Osteoblast (primary cell): ENCODE results near the gene VPREB3. TPM values are rescaled to one million over a fixed set of nuclear protein-coding genes. Genes with fewer than 3 reads are reported as not detected.

Experiments
- DNase-seq: peaks from one replicate; pipeline ENCODE4 v3.0.0; 2011; ENCODE audit warnings: low spot score, mixed read lengths; ENCODE audit not compliant: insufficient read length; ENCODE audit errors: missing footprints
- H2AFZ ChIP-seq: 2 replicates; pipeline ENCODE4 v1.6.0; 2011; ENCODE audit warnings: mild to moderate bottlenecking, low read length
- H3K27ac ChIP-seq: 2 replicates; pipeline ENCODE4 v1.5.1; 2011; ENCODE audit warnings: mild to moderate bottlenecking, low read depth, low read length, moderate library complexity
- H3K27me3 ChIP-seq: 2 replicates; pipeline ENCODE4 v1.6.0; 2012; ENCODE audit warnings: mild to moderate bottlenecking, control low read depth, inconsistent platforms, low read length, moderate library complexity; ENCODE audit not compliant: insufficient read depth
- H3K36me3 ChIP-seq: 2 replicates; pipeline ENCODE4 v1.5.1; 2011; ENCODE audit warnings: mild to moderate bottlenecking, low read length, control low read depth, moderate library complexity; ENCODE audit not compliant: insufficient read depth
- H3K4me1 ChIP-seq: 2 replicates; pipeline ENCODE4 v1.5.1; 2011; ENCODE audit warnings: mild to moderate bottlenecking, low read length, control low read depth, moderate library complexity; ENCODE audit not compliant: insufficient read depth
- H3K4me2 ChIP-seq: 2 replicates; pipeline ENCODE4 v1.6.0; 2011; ENCODE audit warnings: mild to moderate bottlenecking, low read length; ENCODE audit not compliant: insufficient read depth
- H3K4me3 ChIP-seq: fragments of 200-600 bp; sonication (generic); 3 replicates; pipeline ENCODE4 v1.5.1; 2012; ENCODE audit warnings: mild to moderate bottlenecking, low read length, inconsistent platforms; ENCODE audit not compliant: insufficient read depth
- H3K79me2 ChIP-seq: 2 replicates; pipeline ENCODE4 v1.6.0; 2012; ENCODE audit warnings: mild to moderate bottlenecking, low read length, control low read depth, inconsistent platforms; ENCODE audit not compliant: insufficient read depth
- H3K9me3 ChIP-seq: 2 replicates; pipeline ENCODE4 v1.5.1; 2011; ENCODE audit warnings: low read depth, low read length, control low read depth
- H4K20me1 ChIP-seq: 2 replicates; pipeline ENCODE4 v1.6.0; 2012; ENCODE audit warnings: mild to moderate bottlenecking, low read length, control low read depth; ENCODE audit not compliant: insufficient read depth
- total RNA-seq: library from RNA; depleted of rRNA; stranded (reverse); fragments of >200 nt; gene quantifications from 2 replicates; pipeline ENCODE4 v1.2.3, GENCODE V29; 2012
- TF ChIP-seq, protein P1 (sequence below): IDR thresholded peaks from 2 replicates; pipeline ENCODE4 v1.5.1; 2011; ENCODE audit warnings: mild to moderate bottlenecking, low read depth, low read length, moderate library complexity; ENCODE audit errors: extremely low read depth

VPREB3 gene
- total RNA-seq, 1 donor, result not detected

DNA sequence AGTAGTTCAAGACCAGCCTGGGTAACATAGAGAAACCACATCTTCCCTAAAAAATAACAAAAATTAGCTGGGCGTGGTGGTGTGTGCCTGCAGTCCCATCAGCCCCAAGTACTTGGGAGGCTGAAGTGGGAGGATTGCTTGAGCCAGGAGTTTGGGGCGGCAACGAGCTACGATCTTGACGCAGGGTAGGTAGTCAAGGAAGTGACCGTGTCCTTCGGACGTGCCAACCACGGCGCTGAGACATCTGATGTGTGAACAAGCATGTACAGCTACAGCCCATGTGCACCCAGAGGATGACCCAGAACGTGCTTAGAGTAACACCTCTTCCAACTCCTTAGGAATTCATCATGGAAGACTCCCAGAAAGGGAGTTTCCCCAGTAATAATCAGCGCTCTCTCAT, 42.0 kb downstream of the VPREB3 start:
- H2AFZ ChIP-seq, result no peak overlapping the region
- no peak overlapping the region for H3K4me3 ChIP-seq
- H3K36me3 ChIP-seq, result peaks cover 33% of the 10 kb centered on the region
- H4K20me1 ChIP-seq, result no peaks in the 10 kb centered on the region
- H3K4me2 ChIP-seq, result no peak overlapping the region
- no peak for DNase-seq
- H3K27me3 ChIP-seq, result no peaks in the 10 kb centered on the region
- H3K79me2 ChIP-seq, result peaks cover 13% of the 10 kb centered on the region
- H3K27ac ChIP-seq, result no peak overlapping the region
- H3K9me3 ChIP-seq, result no peaks in the 10 kb centered on the region
- H3K4me1 ChIP-seq, result no peaks in the 10 kb centered on the region
- TF ChIP-seq, protein P1, sequence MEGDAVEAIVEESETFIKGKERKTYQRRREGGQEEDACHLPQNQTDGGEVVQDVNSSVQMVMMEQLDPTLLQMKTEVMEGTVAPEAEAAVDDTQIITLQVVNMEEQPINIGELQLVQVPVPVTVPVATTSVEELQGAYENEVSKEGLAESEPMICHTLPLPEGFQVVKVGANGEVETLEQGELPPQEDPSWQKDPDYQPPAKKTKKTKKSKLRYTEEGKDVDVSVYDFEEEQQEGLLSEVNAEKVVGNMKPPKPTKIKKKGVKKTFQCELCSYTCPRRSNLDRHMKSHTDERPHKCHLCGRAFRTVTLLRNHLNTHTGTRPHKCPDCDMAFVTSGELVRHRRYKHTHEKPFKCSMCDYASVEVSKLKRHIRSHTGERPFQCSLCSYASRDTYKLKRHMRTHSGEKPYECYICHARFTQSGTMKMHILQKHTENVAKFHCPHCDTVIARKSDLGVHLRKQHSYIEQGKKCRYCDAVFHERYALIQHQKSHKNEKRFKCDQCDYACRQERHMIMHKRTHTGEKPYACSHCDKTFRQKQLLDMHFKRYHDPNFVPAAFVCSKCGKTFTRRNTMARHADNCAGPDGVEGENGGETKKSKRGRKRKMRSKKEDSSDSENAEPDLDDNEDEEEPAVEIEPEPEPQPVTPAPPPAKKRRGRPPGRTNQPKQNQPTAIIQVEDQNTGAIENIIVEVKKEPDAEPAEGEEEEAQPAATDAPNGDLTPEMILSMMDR, result no peak

DNA sequence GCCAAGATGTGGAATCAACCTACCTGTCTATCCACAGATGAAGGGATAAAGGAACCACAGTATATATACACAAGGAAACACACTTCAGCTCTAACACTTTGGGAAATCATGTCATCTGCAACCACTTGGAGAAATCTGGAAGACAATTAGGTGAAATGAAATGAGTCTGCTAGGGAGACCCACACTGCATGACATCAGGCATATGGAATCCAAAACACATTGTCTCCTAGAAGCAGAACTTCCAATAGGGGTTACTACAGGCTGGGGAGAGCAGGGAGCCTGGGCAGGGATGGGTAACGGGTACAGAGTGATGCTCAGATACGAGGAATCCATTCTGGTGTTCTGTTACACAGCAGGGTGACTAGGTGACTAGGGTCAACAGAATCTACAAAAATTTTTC, 45.1 kb downstream of the VPREB3 start:
- Histone ChIP-seq H3K9me3 (no peaks in the 10 kb centered on the region), H3K4me1 (no peaks in the 10 kb centered on the region), H2AFZ (no peak overlapping the region), H3K36me3 (peaks cover 51% of the 10 kb centered on the region), H3K4me2 (no peak overlapping the region), H3K27ac (no peak overlapping the region), H4K20me1 (no peaks in the 10 kb centered on the region), H3K27me3 (no peaks in the 10 kb centered on the region), H3K79me2 (peaks cover 7% of the 10 kb centered on the region), H3K4me3 (no peak overlapping the region)
- no peak for DNase-seq
- TF ChIP-seq, protein P1, result no peak

DNA sequence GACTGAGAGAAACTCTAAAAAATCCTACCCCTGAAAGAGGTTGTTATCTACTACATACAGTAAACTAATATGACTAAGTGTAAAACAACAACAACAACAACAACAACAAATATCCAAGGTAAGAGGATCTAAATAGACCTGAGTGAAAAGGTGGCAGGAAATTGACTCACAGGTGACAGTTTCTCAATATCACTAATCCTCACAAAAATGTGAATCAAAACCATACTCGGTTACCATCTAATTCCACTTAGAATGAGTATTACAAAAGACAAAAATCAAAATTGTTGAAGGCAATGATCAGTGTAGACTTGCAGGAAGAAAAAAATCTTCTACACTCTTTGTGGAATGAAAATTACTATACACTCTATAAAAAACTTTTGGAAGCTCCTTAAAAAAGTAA, 46.0 kb downstream of the VPREB3 start:
- Histone ChIP-seq H3K4me3 (no peak overlapping the region), H3K4me1 (no peaks in the 10 kb centered on the region), H3K4me2 (no peak overlapping the region), H3K36me3 (peaks cover 48% of the 10 kb centered on the region), H3K27ac (no peak overlapping the region), H3K79me2 (peaks cover 16% of the 10 kb centered on the region), H4K20me1 (no peaks in the 10 kb centered on the region), H2AFZ (no peak overlapping the region), H3K27me3 (no peaks in the 10 kb centered on the region), H3K9me3 (no peaks in the 10 kb centered on the region)
- no peak for DNase-seq
- TF ChIP-seq, protein P1, result no peak

DNA sequence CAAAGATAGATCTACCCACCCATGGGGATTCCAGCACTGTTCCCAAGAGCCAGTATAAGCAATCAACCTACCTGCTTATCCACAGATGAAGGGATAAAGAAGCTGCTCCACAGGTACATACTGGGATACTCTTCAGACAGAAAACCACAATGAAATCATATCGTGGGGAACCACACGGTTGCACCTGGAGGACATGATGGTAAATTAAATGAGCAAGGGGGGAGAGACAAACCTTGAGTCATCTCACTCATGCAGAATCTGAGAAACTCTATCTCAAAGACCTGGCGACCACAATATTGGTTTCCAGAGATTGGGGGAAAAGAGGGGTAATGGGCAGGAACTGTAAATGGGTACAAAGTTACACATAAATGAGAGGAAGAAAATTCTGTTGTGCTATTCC, 48.9 kb downstream of the VPREB3 start:
- Histone ChIP-seq H3K36me3 (peaks cover 40% of the 10 kb centered on the region), H3K27me3 (no peaks in the 10 kb centered on the region), H2AFZ (no peak overlapping the region), H3K4me2 (no peak overlapping the region), H3K4me3 (no peak overlapping the region), H3K27ac (no peak overlapping the region), H3K79me2 (peaks cover 39% of the 10 kb centered on the region), H4K20me1 (peaks cover 20% of the 10 kb centered on the region), H3K9me3 (no peaks in the 10 kb centered on the region), H3K4me1 (no peaks in the 10 kb centered on the region)
- DNase-seq, result no peak
- TF ChIP-seq, protein P1, result no peak
